CD14-positive monocyte (primary cell): ENCODE data around the gene MIXL1. TPM values are rescaled to one million over a fixed set of nuclear protein-coding genes. Genes with fewer than 3 reads are reported as not detected.

Experiments used
- DNase-seq, 3 donors: peaks; one replicate each; pipeline ENCODE4 v3.0.0-alpha.2; 2011 to 2022
- H2AFZ ChIP-seq: 2 replicates; pipeline ENCODE4 v1.6.0; 2012; ENCODE audit warnings: mild to moderate bottlenecking, low read depth, low read length, inconsistent platforms; ENCODE audit not compliant: insufficient read depth, poor library complexity, severe bottlenecking
- H3K27ac ChIP-seq, 2 donors: 1 replicate in 1 of 2; 2 replicates in 1 of 2; pipeline ENCODE4 v1.5.1; 2012 to 2013; ENCODE audit warnings: low read length in 2 of 2, control low read depth in 1 of 2, inconsistent platforms in 1 of 2, low read depth in 1 of 2, mild to moderate bottlenecking in 1 of 2
- H3K27me3 ChIP-seq, 2 donors: one replicate each; pipeline versions ENCODE4 v1.6.0 to v1.6.1; 2011 to 2013; ENCODE audit warnings: low read length in 2 of 2; ENCODE audit not compliant: control insufficient read depth in 2 of 2, insufficient read depth in 2 of 2
- H3K36me3 ChIP-seq, 2 donors: replicated peaks in 1 of 2; 1 replicate in 1 of 2; 2 replicates in 1 of 2; pipeline versions ENCODE4 v1.5.1 to v1.6.1; 2012 to 2013; ENCODE audit warnings: low read length in 2 of 2, control low read depth in 1 of 2, inconsistent platforms in 1 of 2, mild to moderate bottlenecking in 1 of 2; ENCODE audit not compliant: insufficient read depth in 2 of 2, control insufficient read depth in 1 of 2
- H3K4me1 ChIP-seq, 2 donors: 1 replicate in 1 of 2; 2 replicates in 1 of 2; pipeline versions ENCODE4 v1.5.1 to v1.6.1; 2012 to 2013; ENCODE audit warnings: low read length in 2 of 2, control low read depth in 1 of 2, inconsistent platforms in 1 of 2, mild to moderate bottlenecking in 1 of 2, moderate library complexity in 1 of 2; ENCODE audit not compliant: insufficient read depth in 2 of 2, control insufficient read depth in 1 of 2
- H3K4me2 ChIP-seq: replicated peaks from 2 replicates; pipeline ENCODE3; 2012; ENCODE audit warnings: low read length, moderate library complexity, mild to moderate bottlenecking; ENCODE audit not compliant: poor library complexity, severe bottlenecking; ENCODE audit errors: extremely low read depth
- H3K4me3 ChIP-seq, 3 experiments: fragments of 200-600 bp in 1 of 3; sonication (generic) in 1 of 3; replicated peaks in 1 of 3; 1 replicate in 2 of 3; 2 replicates in 1 of 3; pipeline ENCODE4 v1.5.1; 2011 to 2013; ENCODE audit warnings: low read length in 3 of 3, mild to moderate bottlenecking in 3 of 3, control low read depth in 2 of 3, low read depth in 2 of 3, inconsistent platforms in 1 of 3, moderate library complexity in 1 of 3
- H3K79me2 ChIP-seq: 2 replicates; pipeline ENCODE4 v1.6.0; 2012; ENCODE audit warnings: mild to moderate bottlenecking, control low read depth, inconsistent platforms, low read length, moderate library complexity; ENCODE audit not compliant: insufficient read depth
- H3K9ac ChIP-seq: 2 replicates; pipeline ENCODE4 v1.6.0; 2017; ENCODE audit warnings: low read length, mild to moderate bottlenecking; ENCODE audit not compliant: insufficient read depth, poor library complexity, severe bottlenecking
- H3K9me3 ChIP-seq, 2 donors: replicated peaks in 1 of 2; 1 replicate in 1 of 2; 2 replicates in 1 of 2; pipeline versions ENCODE4 v1.5.1 to v1.6.1; 2012 to 2013; ENCODE audit warnings: low read length in 2 of 2, control low read depth in 1 of 2; ENCODE audit not compliant: control insufficient read depth in 1 of 2, insufficient read depth in 1 of 2
- H4K20me1 ChIP-seq: 2 replicates; pipeline ENCODE4 v1.6.0; 2012; ENCODE audit warnings: mild to moderate bottlenecking, low read length, control low read depth, moderate library complexity; ENCODE audit not compliant: insufficient read depth
- H3K27ac Mint-ChIP-seq, 7 donors: one replicate each; pipeline ENCODE4 v1.8.0; 2020; ENCODE audit warnings: mild to moderate bottlenecking in 7 of 7, mixed read lengths in 7 of 7, moderate library complexity in 6 of 7, inconsistent platforms in 2 of 7
- H3K27me3 Mint-ChIP-seq, 3 donors: one replicate each; pipeline ENCODE4 v1.8.0; 2021 to 2022; ENCODE audit warnings: low read depth in 3 of 3, mild to moderate bottlenecking in 3 of 3, mixed read lengths in 3 of 3, moderate library complexity in 3 of 3, inconsistent platforms in 1 of 3
- H3K36me3 Mint-ChIP-seq, 2 donors: one replicate each; pipeline ENCODE4 v1.8.0; 2020; ENCODE audit warnings: mixed read lengths in 2 of 2, inconsistent platforms in 1 of 2, mild to moderate bottlenecking in 1 of 2
- H3K4me1 Mint-ChIP-seq: one replicate; pipeline ENCODE4 v1.8.0; 2020; ENCODE audit warnings: mild to moderate bottlenecking, mixed read lengths
- H3K4me3 Mint-ChIP-seq, 2 donors: one replicate each; pipeline ENCODE4 v1.8.0; 2020; ENCODE audit warnings: mild to moderate bottlenecking in 2 of 2, mixed read lengths in 2 of 2, moderate library complexity in 1 of 2
- H3K9me3 Mint-ChIP-seq, 7 donors: one replicate each; pipeline ENCODE4 v1.8.0; 2020 to 2022; ENCODE audit warnings: mixed read lengths in 7 of 7, mild to moderate bottlenecking in 6 of 7, moderate library complexity in 6 of 7, inconsistent platforms in 2 of 7
- WGBS: methylation state at CpG from one replicate; pipeline ENCODE4 v1.1.5; 2013; ENCODE audit warnings: missing lambda C conversion rate; ENCODE audit not compliant: insufficient coverage; 5-methylcytosine and 5-hydroxymethylcytosine counted together
- intact Hi-C, 2 donors: fragments of 100-400 bp; cut with micrococcal nuclease; formaldehyde crosslinking; loops; one replicate each; pipeline versions ENCODE4 v1.15.0 to v1.15.1; 2023
- polyA plus RNA-seq, 3 donors: library from polyadenylated mRNA; depleted of rRNA in 1 of 3; unstranded in 2 of 3; stranded (reverse) in 1 of 3; fragments of 300-500 nt in 2 of 3; fragments of >200 nt in 1 of 3; fragmentation: Illumina TruSeq in 2 of 3; gene quantifications; 1 replicate in 2 of 3; 2 replicates in 1 of 3; pipeline ENCODE4 v1.2.3, GENCODE V29; 2012 to 2021
- TF ChIP-seq, protein P1 (sequence below): fragments of 200-600 bp; IDR thresholded peaks from one replicate; pipeline ENCODE4 v1.8.0; 2022; ENCODE audit warnings: antibody characterized with exemption, mild to moderate bottlenecking

MIXL1 gene
- polyA plus RNA-seq, 3 donors, result not detected

GRCh38 chr1:226215239-226215638 is 8.2 kb upstream of the MIXL1 start:
- no peaks in the 10 kb centered on the region for H3K36me3 ChIP-seq
- H3K4me3 Mint-ChIP-seq, result no peak overlapping the region
- TF ChIP-seq, protein P1, sequence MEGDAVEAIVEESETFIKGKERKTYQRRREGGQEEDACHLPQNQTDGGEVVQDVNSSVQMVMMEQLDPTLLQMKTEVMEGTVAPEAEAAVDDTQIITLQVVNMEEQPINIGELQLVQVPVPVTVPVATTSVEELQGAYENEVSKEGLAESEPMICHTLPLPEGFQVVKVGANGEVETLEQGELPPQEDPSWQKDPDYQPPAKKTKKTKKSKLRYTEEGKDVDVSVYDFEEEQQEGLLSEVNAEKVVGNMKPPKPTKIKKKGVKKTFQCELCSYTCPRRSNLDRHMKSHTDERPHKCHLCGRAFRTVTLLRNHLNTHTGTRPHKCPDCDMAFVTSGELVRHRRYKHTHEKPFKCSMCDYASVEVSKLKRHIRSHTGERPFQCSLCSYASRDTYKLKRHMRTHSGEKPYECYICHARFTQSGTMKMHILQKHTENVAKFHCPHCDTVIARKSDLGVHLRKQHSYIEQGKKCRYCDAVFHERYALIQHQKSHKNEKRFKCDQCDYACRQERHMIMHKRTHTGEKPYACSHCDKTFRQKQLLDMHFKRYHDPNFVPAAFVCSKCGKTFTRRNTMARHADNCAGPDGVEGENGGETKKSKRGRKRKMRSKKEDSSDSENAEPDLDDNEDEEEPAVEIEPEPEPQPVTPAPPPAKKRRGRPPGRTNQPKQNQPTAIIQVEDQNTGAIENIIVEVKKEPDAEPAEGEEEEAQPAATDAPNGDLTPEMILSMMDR, result no peak
- H3K4me1 ChIP-seq, result no peaks in the 10 kb centered on the region
- no peaks in the 10 kb centered on the region for H3K9me3 ChIP-seq
- no peak for DNase-seq
- H3K27ac Mint-ChIP-seq, result no peak overlapping the region
- H3K27me3 Mint-ChIP-seq, result peaks cover 2 to 6% (median 5%) of the 10 kb centered on the region in 3 donors
- H2AFZ ChIP-seq, result no peak overlapping the region
- no peak overlapping the region for H3K4me2 ChIP-seq
- H3K9me3 Mint-ChIP-seq, result peaks cover 0 to 3% (median 0%) of the 10 kb centered on the region in 7 donors
- H3K27ac ChIP-seq, result no peak overlapping the region
- no peaks in the 10 kb centered on the region for H3K27me3 ChIP-seq
- H3K9ac ChIP-seq, result no peak overlapping the region
- no peaks in the 10 kb centered on the region for H4K20me1 ChIP-seq
- H3K4me1 Mint-ChIP-seq, result no peaks in the 10 kb centered on the region
- no peaks in the 10 kb centered on the region for H3K79me2 ChIP-seq
- H3K4me3 ChIP-seq, result no peak overlapping the region
- no peaks in the 10 kb centered on the region for H3K36me3 Mint-ChIP-seq
- no CpG with 5 or more reads among the region's 5 CpGs for WGBS
- intact Hi-C loops, result no loop called here

DNA sequence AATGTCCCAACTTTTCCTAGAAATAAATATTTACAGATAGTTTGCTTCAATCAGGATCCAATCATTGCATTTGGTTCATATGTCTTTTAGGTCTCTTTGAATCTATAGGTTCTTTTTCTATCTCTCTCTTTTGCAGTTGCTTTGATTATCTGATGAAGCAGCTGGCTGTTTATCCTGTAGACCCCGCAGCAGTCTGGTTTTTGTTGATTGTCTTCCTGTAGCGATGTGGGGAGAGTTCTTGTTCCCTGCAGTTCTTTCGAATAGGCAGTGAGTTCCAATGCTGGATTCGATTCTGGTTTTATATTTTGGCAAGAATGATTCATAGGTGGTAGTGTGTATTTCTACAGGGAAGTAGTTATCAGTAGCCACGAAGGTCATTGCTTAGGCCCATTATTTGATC is 7.4 kb upstream of the MIXL1 start:
- Histone ChIP-seq H3K27me3 (no peaks in the 10 kb centered on the region), H3K36me3 (no peaks in the 10 kb centered on the region), H3K9ac (no peak overlapping the region), H3K79me2 (no peaks in the 10 kb centered on the region), H3K27ac (no peak overlapping the region), H3K9me3 (no peaks in the 10 kb centered on the region), H4K20me1 (no peaks in the 10 kb centered on the region), H3K4me3 (no peak overlapping the region), H3K4me1 (no peaks in the 10 kb centered on the region), H3K4me2 (no peak overlapping the region), H2AFZ (no peak overlapping the region)
- intact Hi-C loops, result no loop called here
- WGBS, result 52% methylated on average over 4 of the region's 5 CpGs
- Mint-ChIP-seq H3K36me3 (no peaks in the 10 kb centered on the region), H3K4me1 (no peaks in the 10 kb centered on the region), H3K9me3 (peaks cover 0 to 3% (median 0%) of the 10 kb centered on the region in 7 donors), H3K27me3 (peaks cover 5 to 10% (median 6%) of the 10 kb centered on the region in 3 donors), H3K4me3 (no peak overlapping the region), H3K27ac (no peak overlapping the region)
- TF ChIP-seq, protein P1, result no peak
- DNase-seq, result no peak
